NCI-H345 treated with DMSO at 0.1 percent for 48 hours (cell line): Measurements from ENCODE around the gene C2orf15.
"Not testable (repeated sequence)": the region's sequence is repeated elsewhere in the genome, so short reads cannot be mapped to it uniquely, and the experiment has no call there.

Experiments
- DNase-seq: peaks from one replicate; lab custom pipeline; 2025; ENCODE audit not compliant: unreplicated experiment; lab: John Stamatoyannopoulos, UW

The C2orf15 gene

GRCh38 chr2:99159594-99159993 is 18.1 kb downstream of the C2orf15 start:
- DNase-seq, result no peak

DNA sequence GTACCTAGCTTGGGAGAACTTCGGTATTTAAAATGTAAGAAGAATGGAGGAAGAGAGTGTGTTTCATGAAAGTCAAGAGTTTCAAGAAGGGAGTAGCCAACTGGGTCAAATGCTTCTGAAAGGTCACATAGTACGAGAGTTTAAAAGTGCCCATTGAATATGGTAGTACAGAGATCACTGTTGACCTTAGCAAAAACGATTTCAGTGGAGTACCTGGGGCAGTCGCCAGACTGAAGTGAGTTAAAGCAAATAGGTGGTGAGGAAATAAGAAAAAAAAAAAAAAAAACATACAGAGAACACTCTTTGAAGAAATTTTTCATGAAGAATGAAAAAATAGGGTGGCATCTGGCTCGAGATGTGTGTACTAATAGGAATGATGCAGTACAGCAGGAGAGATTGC is 24.7 kb downstream of the C2orf15 start:
- DNase-seq, result no peak

DNA sequence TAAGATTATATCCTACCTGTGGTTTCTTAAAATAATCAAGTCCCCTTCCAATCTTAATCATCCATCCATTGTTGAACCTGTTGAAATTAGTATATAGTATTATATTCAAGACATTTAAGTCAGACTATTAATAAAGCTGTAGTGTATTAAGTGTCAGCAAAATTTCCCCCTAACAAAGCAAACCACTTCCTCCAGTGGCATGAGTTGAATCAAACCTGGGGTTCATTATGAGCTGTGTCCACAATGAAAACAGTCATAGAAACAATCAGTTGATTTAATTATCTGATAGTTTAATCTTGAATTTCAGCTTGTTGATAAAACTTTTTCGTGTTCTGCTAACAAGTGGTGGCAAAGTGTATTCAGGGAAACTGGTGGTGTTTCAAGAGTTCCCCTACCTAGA is 28.0 kb downstream of the C2orf15 start:
- no peak for DNase-seq

- no peak for DNase-seq
Observed at GRCh38 chr2:99171377-99172140, 30.1 kb downstream of the C2orf15 start.

DNA sequence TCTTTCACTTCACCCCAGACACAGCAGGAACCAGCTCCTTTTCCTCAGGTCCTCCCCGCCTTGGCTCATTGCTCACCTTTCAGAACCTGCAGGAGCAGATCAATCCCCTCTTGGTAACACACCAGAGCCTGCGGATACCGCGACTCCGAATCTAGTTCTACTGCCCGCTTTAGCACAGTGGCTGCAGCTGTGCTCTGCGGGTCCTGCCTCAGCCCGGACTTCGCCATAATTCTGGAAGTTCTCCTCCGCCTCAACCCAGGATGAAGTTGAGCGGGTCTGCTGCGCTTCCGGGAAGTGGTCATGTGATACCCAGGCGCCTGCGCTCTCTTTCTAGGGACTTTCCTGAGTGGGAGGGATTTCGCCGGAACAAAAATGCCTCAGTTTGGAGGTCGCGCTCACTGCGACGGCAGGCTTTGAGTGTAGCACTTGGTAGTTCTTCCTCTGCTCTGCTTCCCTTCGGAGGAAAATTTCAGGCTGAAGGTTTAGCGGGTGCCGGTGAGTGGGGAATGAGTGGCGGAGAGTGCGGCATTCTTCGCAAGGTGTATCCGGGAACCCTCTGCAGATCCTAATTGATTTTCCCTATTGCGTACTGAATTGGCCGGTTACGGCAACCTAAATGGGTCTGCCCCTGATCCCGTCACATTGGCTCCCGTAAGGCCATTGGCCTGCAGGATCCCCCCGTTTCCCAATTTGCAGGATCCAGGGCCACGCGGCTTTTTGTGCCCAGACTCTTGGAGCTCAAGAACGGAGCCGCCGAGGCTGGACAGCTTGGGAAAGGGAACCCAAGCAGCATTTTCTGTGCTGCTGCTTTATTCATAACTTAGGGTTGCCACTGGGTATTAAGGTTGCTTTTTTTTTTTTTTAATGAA is 39.5 kb downstream of the C2orf15 start, which contains the start of the genes MITD1 and MRPL30:
TSS of gene MITD1 (minus strand) at position 304 of the 869 bp plus-strand sequence. CDS start at position 227, 77 bp downstream.
TSS of gene MRPL30 (plus strand) at position 430 of the 869 bp plus-strand sequence. CDS start 5,020 bp downstream, outside the sequence.
- DNase-seq, result peak; percentile 93

DNA sequence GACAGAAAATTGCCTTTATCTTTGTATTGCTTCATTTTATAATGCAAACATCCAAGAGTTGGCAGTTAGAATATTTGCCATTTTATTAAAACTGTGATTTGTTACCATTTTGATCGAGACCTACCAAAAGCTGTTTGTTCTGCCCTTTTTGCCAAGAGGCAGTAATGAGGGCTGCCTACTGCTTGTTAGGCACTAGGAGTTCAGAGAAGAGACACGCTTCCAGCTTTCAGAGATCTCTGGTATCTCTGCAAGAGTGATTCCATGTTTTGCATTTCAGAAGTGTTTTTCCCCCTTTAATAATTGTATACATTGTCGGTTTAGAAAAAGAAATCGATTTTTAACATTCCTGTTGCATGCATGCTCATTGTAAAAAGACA is 40.1 kb downstream of the C2orf15 start:
- no peak for DNase-seq

DNA sequence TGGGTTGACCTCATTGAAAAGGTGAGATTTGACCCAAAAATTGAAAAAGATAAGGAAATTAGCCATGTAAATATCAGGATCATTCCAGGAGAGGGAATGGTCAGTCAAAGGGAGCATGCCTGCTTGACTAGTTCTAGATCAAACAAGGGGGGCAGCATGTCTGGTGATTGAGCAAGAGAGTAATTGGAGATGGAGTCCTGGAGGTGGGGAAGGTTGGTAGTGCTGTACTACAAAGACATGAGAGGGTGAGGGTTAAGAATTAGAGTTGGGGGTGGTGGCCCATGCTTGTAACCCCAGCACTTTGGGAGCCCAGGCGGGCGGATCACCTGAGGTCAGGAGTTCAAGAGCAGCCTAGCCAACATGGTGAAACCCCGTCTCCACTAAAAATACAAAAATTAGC is 41.5 kb downstream of the C2orf15 start:
- no peak for DNase-seq

DNA sequence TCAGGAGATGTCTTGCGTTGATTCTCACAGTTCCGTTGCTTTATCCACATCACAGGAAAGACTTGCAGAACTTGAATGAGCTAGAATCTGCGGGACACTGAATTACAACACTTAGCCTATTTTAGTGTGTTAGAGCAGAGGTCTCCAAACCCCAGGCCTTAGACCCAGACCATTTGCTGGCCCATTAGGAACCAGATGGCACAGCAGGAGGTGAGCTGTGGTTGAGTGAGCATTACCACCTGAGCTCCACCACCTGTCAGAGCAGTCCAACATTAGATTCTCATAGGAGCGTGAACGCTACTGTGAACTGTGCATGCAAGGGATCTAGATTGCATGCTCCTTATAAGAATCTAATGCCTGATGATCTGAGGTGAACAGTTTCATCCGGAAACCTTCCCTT is 43.3 kb downstream of the C2orf15 start:
- DNase-seq, result no peak

GRCh38 chr2:99187011-99187410 is 45.5 kb downstream of the C2orf15 start:
- DNase-seq, result no peak

GRCh38 chr2:99188357-99188756 is 46.9 kb downstream of the C2orf15 start:
- no peak for DNase-seq

GRCh38 chr2:99190548-99190947 is 49.0 kb downstream of the C2orf15 start:
- no peak for DNase-seq

DNA sequence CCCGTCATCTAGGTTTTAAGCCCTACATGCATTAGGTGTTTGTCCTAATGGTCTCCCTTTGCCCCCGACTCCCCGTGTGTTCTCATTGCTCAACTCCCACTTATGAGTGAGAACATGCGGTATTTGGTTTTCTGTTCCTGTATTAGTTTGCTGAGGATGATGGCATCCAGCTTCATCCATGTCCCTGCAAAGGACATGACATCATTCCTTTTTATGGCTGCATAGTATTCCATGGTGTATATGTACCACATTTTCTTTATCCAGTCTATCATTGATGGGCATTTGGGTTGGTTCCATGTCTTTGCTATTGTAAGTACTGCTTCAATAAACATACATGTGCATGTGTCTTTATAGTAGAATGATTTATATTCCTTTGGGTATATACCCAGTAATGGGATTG is 50.9 kb downstream of the C2orf15 start:
- not testable (repeated sequence) for DNase-seq

DNA sequence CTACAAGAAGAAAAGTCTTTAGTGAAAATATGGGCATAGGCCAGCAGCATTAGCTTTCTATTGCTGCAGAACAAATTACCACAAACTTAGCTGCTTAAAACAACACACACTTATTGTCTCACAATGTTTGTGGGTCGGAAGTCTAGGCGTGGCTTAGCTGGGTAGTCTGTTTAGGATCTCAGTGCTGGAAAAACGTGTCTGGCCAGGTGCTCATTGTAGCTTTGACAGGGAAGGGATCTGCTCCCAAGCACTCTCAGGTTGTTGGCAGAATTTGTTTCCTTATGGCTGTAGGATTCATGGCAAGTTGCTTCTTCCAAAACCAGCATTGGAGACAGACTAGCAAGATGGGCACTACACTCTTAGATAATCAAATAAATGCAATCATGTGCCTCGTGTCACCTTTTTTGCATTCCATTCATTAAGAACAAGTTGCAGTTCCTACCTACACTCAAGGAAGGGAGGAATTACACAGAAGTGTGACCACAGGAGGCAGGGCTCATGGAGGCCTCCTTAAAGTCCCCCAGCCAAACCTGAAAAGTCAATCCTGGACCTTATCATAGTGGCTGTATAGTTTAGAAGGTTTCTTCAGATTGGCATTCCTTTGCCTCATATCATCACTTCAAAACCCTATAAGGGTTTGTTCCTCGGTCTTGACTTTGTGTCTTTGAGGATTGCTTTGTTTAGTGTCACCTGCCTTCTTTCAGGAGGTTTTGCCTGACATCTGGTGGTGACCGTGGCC is 56.8 kb downstream of the C2orf15 start:
- no peak for DNase-seq

DNA sequence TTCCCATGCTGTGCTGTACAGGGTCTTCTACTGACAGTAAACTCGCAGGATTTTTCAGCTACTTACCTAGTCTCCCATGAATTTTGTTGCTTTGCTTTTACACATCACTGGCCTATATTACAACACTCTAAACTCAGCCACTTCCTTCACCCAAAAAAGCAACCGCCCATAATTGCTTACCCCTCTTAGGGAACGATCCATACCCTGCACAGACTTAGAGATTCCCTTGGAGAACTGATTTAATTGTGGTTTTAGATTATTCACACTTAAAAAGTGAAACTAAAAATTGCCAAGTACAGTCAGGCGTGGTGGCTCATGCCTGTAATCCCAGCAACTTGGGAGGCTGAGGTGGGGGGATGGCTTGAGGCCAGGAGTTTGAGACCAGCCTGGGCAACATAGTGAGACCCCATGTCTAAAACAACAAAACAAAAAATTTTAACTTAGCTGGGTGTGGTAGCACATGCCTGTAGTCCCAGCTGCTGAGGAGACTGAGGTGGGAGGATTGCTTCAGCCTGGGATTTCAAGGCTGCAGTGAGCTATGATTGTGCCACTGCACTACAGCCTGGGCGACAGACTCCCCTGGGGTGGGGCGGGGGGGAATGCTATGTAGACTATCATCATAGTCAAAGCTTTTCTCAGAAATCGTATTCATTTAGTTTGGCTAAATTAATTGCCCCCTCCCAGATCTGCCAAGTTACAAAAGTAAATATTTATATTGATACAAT is 58.7 kb downstream of the C2orf15 start:
- no peak for DNase-seq
